Aorta (tissue), 5 donors: ENCODE data around the gene YOD1. TPM values are rescaled to one million over a fixed set of nuclear protein-coding genes. Genes with fewer than 3 reads are reported as not detected.
"Not testable (repeated sequence)": the region's sequence is repeated elsewhere in the genome, so short reads cannot be mapped to it uniquely, and the experiment has no call there.

ENCODE experiments used
- ATAC-seq: fragments of 200-7000 bp; cut with Tn5 transposase; one replicate; pipeline ENCODE4 v1.9.1; 2022; ENCODE audit warnings: moderate library complexity; ENCODE audit not compliant: low FRiP score
- DNase-seq, 2 donors: peaks; one replicate each; pipeline ENCODE4 v3.0.0-alpha.2; 2020
- H3K27ac ChIP-seq, 2 donors: one replicate each; pipeline ENCODE4 v1.5.1; 2013; ENCODE audit warnings: low read length in 2 of 2, mild to moderate bottlenecking in 2 of 2, moderate library complexity in 2 of 2, control low read depth in 1 of 2, inconsistent platforms in 1 of 2, low read depth in 1 of 2
- H3K27me3 ChIP-seq, 2 donors: one replicate each; pipeline ENCODE4 v1.6.1; 2013; ENCODE audit warnings: control low read depth in 1 of 2, low read length in 1 of 2, mild to moderate bottlenecking in 1 of 2, moderate library complexity in 1 of 2; ENCODE audit not compliant: insufficient read depth in 2 of 2, control insufficient read depth in 1 of 2
- H3K36me3 ChIP-seq, 2 donors: one replicate each; pipeline ENCODE4 v1.6.1; 2013; ENCODE audit warnings: control low read depth in 1 of 2, low read length in 1 of 2, mild to moderate bottlenecking in 1 of 2; ENCODE audit not compliant: insufficient read depth in 2 of 2, control insufficient read depth in 1 of 2
- H3K4me1 ChIP-seq, 2 donors: one replicate each; pipeline ENCODE4 v1.6.1; 2013; ENCODE audit warnings: low read length in 2 of 2, control low read depth in 1 of 2, mild to moderate bottlenecking in 1 of 2, moderate library complexity in 1 of 2; ENCODE audit not compliant: insufficient read depth in 2 of 2, control insufficient read depth in 1 of 2
- H3K4me3 ChIP-seq, 2 donors: one replicate each; pipeline ENCODE4 v1.5.1; 2013; ENCODE audit warnings: low read length in 2 of 2, control low read depth in 1 of 2, mild to moderate bottlenecking in 1 of 2
- H3K9me3 ChIP-seq: one replicate; pipeline ENCODE4 v1.6.1; 2013; ENCODE audit warnings: mild to moderate bottlenecking, low read length; ENCODE audit not compliant: control insufficient read depth
- WGBS, 2 donors: extraction: QIAGEN DNeasy Blood & Tissue Kit; methylation state at CpG; one replicate each; pipeline ENCODE4 v1.1.7; 2013; 5-methylcytosine and 5-hydroxymethylcytosine counted together
- intact Hi-C, 2 donors: fragments of 100-400 bp; cut with DNase I; formaldehyde crosslinking; loops; one replicate each; pipeline versions ENCODE4 v1.14.2 to v1.15.0; 2022
- polyA plus RNA-seq, 2 donors: library from polyadenylated mRNA; stranded (reverse); fragments of 200-250 nt; gene quantifications; one replicate each; pipeline ENCODE4 v1.2.3, GENCODE V29; 2013
- total RNA-seq, 2 donors: library from RNA; stranded (reverse); fragmentation: NEBNext Ultra II Directional; extraction: Animal tissue kit (Norgen Biotek cat#: 25700); gene quantifications; one replicate each; pipeline ENCODE4 v1.2.1, GENCODE V29; 2021
- donor health status: healthy with polysubstance abuse.
- donor health status: Bipolar disorder and iron deficiency.
- donor health status: DM: no; HTN: no; CAD: no.
- donor health status: DM: no; HTN: no; CAD: no.
- donor health status: DM: yes; HTN: yes; CAD: no.

The YOD1 gene
- total and polyA plus RNA-seq, 4 donors: 0.75 to 6.6 (median 4.1) TPM

- no peak for DNase-seq
- ATAC-seq: no peak
- no peaks in the 10 kb centered on the region for H3K9me3 ChIP-seq
- WGBS, 2 donors: 74 to 78% methylated on average over 6 of the region's 6 CpGs
- H3K4me1 ChIP-seq: peaks cover 0 to 3% of the 10 kb centered on the region in 2 donors
- peaks cover 4% of the 10 kb centered on the region in 2 donors for H3K36me3 ChIP-seq
- no peaks in the 10 kb centered on the region for H3K27me3 ChIP-seq
- intact Hi-C loops: no loop called here
- no peak overlapping the region for H3K27ac ChIP-seq
- no peak overlapping the region for H3K4me3 ChIP-seq
Observed at GRCh38 chr1:207048041-207048440, 3.0 kb downstream of the YOD1 start.

GRCh38 chr1:207047505-207047904 lies 3.5 kb downstream of the YOD1 start:
- H3K27me3 ChIP-seq: no peaks in the 10 kb centered on the region
- peaks cover 4% of the 10 kb centered on the region in 2 donors for H3K36me3 ChIP-seq
- 87 to 94% methylated on average over 1 of the region's 1 CpG for WGBS, 2 donors
- DNase-seq: no peak
- intact Hi-C loops: no loop called here
- H3K4me3 ChIP-seq: no peak overlapping the region
- H3K9me3 ChIP-seq: no peaks in the 10 kb centered on the region
- H3K27ac ChIP-seq: no peak overlapping the region
- no peak for ATAC-seq
- H3K4me1 ChIP-seq: peaks cover 0 to 3% of the 10 kb centered on the region in 2 donors

DNA sequence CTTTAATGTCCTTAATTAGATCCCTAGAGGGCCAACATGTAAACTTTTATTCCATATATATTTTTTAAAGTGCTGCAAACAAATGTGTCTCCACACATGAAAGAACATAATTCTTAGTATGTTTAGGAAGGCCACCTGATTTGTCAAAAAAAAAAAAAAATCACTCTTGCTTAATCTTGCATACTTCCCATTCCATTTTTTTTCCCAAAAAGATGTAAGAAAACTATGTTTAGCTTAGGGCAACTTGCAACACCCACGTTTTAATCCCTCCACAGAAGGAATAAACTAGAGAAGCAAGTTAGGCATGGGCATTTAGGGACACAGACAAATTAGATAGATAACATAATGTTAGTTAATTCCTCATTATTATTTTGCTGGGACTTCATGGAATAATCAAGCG lies 5.6 kb downstream of the YOD1 start:
- DNase-seq (no peak), ATAC-seq (no peak)
- intact Hi-C loops: no loop called here
- H3K27ac ChIP-seq: no peak overlapping the region
- peaks cover 4% of the 10 kb centered on the region in 2 donors for H3K36me3 ChIP-seq
- H3K4me3 ChIP-seq: no peak overlapping the region
- no peaks in the 10 kb centered on the region for H3K27me3 ChIP-seq
- 64 to 67% methylated on average over 2 of the region's 2 CpGs for WGBS, 2 donors
- H3K4me1 ChIP-seq: peaks cover 0 to 3% of the 10 kb centered on the region in 2 donors
- H3K9me3 ChIP-seq: no peaks in the 10 kb centered on the region

- H3K27ac ChIP-seq, intact Hi-C loops, ATAC-seq, DNase-seq, H3K27me3 ChIP-seq, H3K4me3 ChIP-seq, H3K9me3 ChIP-seq, H3K36me3 ChIP-seq, H3K4me1 ChIP-seq: not testable (repeated sequence)
- 85 to 92% methylated on average over 2 of the region's 2 CpGs for WGBS, 2 donors
Observed at GRCh38 chr1:207041397-207041796, 9.6 kb downstream of the YOD1 start.

DNA sequence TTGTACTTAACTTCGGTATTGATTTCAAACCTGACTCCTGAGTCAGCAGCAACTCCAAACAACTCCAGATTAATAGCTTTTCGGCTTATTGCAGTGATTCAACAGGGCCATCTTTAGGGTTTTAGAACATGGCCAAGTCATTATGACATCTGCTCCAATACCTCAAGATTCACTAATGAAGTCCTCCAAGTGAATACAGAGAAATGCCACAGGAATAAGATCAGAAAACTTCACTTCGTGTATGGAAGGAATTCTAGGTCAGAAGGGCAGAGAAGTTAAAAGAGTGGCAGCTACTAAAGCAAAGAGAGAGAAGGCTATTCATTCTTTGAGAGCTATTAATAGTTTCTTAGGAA lies 10.9 kb downstream of the YOD1 start:
- Histone ChIP-seq H3K27ac (no peak overlapping the region), H3K27me3 (no peaks in the 10 kb centered on the region), H3K36me3 (no peaks in the 10 kb centered on the region), H3K9me3 (no peaks in the 10 kb centered on the region), H3K4me3 (no peak overlapping the region), H3K4me1 (no peaks in the 10 kb centered on the region)
- DNase-seq (no peak), ATAC-seq (no peak)
- WGBS, 2 donors: 59 to 63% methylated on average over 3 of the region's 3 CpGs
- intact Hi-C loops: no loop called here

- no peaks in the 10 kb centered on the region for H3K9me3 ChIP-seq
- ATAC-seq: no peak
- 76 to 78% methylated on average over 4 of the region's 4 CpGs for WGBS, 2 donors
- no peak for DNase-seq
- H3K27me3 ChIP-seq: no peaks in the 10 kb centered on the region
- H3K4me3 ChIP-seq: no peak overlapping the region
- H3K27ac ChIP-seq: no peak overlapping the region
- no peaks in the 10 kb centered on the region for H3K36me3 ChIP-seq
- intact Hi-C loops: no loop called here
- H3K4me1 ChIP-seq: no peaks in the 10 kb centered on the region
Observed at GRCh38 chr1:207039380-207040180, 11.4 kb downstream of the YOD1 start.

GRCh38 chr1:207036865-207037264 lies 14.1 kb downstream of the YOD1 start:
- Histone ChIP-seq H3K27me3 (no peaks in the 10 kb centered on the region), H3K27ac (no peak overlapping the region), H3K9me3 (no peaks in the 10 kb centered on the region), H3K4me3 (no peak overlapping the region), H3K36me3 (no peaks in the 10 kb centered on the region), H3K4me1 (no peaks in the 10 kb centered on the region)
- DNase-seq (no peak), ATAC-seq (no peak)
- intact Hi-C loops: no loop called here
- 88 to 92% methylated on average over 1 of the region's 1 CpG for WGBS, 2 donors

DNA sequence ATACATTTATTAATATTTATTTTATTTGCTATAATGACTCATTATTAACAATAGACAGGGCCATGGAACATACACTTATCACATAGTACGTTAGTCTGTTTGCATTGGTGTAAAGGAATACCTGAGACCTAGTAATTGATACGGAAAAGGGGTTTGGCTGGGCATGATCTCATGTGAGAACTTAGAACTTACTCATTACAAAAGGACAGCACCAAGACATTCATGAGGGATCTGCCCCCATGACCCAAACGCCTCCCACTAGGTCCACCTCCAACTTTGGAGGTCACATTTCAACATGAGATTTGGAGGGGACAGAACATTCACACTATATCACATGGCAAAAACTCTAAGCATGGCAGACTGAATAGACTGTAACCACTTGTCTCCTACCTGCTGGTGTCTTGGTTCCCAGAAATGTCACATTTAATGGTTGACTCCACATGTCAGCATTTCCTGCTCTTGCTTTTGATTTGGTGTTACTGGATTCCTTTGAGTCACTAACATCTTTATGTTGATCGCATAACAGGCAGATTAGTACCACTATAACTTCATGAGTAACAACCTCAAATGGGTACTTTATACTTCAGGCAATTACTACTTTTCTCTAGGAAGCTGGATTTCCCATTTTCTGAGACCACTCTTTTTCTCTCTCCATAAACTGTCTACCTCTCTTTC lies 15.0 kb downstream of the YOD1 start:
- no peaks in the 10 kb centered on the region for H3K4me1 ChIP-seq
- ATAC-seq (no peak), DNase-seq (no peak)
- H3K9me3 ChIP-seq: no peaks in the 10 kb centered on the region
- intact Hi-C loops: no loop called here
- H3K27me3 ChIP-seq: no peaks in the 10 kb centered on the region
- H3K36me3 ChIP-seq: no peaks in the 10 kb centered on the region
- 86 to 93% methylated on average over 4 of the region's 4 CpGs for WGBS, 2 donors
- no peak overlapping the region for H3K27ac ChIP-seq
- no peak overlapping the region for H3K4me3 ChIP-seq

DNA sequence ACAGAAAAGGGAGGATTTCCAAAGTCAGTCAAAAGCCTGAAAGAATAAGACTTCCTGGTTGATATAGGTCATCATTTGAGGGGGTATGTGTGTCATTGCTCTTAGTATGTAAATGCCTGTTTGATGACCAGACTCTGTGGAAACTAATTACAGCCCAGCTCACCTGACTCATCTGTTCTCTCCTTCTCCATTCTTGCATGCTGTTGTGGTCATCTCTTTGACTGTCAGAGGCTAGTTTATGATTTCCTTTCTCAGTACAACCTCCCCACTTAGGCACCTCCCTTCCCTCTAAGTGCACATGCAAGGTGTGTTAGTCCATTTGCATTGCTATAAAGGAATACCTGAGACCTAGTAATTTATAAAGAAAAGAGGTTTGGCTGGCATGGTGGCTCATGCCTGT lies 16.0 kb downstream of the YOD1 start:
- intact Hi-C loops: no loop called here
- Histone ChIP-seq H3K27me3 (no peaks in the 10 kb centered on the region), H3K36me3 (no peaks in the 10 kb centered on the region), H3K4me1 (no peaks in the 10 kb centered on the region), H3K9me3 (no peaks in the 10 kb centered on the region), H3K4me3 (no peak overlapping the region), H3K27ac (no peak overlapping the region)
- no peak for ATAC-seq
- no peak for DNase-seq
